Measurements from ENCODE around the gene CALB2. TPM values are rescaled to one million over a fixed set of nuclear protein-coding genes. Genes with fewer than 3 reads are reported as not detected.

CALB2 gene
- total and polyA plus RNA-seq, 2 of the 8 experiments (the other 6 are each of a cell fraction or from before 2014, with no cell fraction given) = 1.9 to 2.6 TPM

DNA sequence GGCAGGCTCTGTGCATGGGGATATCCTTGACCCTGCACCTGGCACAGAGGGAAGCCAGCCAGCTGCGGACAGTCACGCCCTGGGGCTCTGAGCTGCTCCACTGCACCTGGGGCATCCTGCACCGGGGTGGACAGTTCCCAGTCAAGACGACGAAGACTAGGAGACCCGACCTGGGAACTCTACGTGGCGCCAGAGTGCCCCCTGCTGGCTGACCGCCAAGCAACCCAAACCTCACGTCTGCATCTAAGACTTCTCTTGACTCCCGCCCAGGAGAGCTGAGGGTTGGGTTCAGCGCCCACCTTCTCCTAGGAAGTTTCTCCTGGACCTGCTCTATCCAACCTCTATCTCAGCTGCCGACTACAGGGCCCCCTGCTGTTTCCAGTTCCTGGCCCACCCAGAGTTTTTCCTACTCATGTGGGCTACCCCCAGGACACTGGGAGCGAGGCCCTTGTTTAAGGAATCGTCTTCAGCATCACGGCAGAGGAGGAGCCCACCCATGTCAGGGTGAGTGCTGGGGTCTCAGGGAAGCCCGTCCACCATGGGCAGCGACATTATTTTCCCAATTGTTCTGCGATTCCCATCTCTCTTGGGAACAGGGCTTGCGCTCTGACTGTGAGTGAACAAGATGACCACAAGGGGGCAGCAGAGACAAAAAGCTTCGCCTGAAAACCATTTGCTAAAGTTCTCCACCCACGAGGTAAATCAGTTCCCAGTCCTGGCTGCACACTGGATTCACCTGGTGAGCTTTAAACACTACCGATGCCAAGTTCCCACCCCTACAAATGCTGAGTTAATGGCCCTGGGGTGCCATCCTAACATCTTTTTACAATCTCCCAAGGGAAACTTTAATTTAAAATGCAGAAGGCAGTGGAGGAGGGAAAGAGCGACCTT is 54.0 kb downstream of the CALB2 start:
- H3K4me2 ChIP-seq (ENCODE audit: insufficient read depth in 1 of 2, low read depth in 2 of 2, low read length in 2 of 2) = peak overlapping the region; percentile 38 to 94
- peak overlapping the region; percentile 62 for H4K91ac ChIP-seq (replicated peaks; ENCODE audit: insufficient read length, low read length)
- POLR2A ChIA-PET (ENCODE audit: partially characterized antibody) = interaction anchor here (0.6 to 1.2 kb wide), 5 partner anchors 10 to 133 kb away, joined by 3 to 4 read pairs (median 3); partner anchors contain the start of gene CALB2
- no peak overlapping the region; a peak in 3 of 7 replicates for H3K9ac ChIP-seq (replicated peaks in 1 of 4; ENCODE audit: extremely low read depth in 1 of 4, low read depth in 3 of 4, low read length in 3 of 4)
- H3K23me2 ChIP-seq (ENCODE audit: low read depth, low read length) = peaks cover 2% of the 10 kb centered on the region
- H4K20me1 ChIP-seq (replicated peaks in 1 of 2; ENCODE audit: control insufficient read depth in 1 of 2, insufficient read depth in 2 of 2, low read length in 2 of 2) = no peaks in the 10 kb centered on the region
- CTCF ChIA-PET (ENCODE audit: partially characterized antibody) = interaction anchor here (0.7 to 6.3 kb wide), 50 partner anchors 9 to 709 kb away, joined by 3 to 99 read pairs (median 6); partner anchors contain the start of genes CALB2, CHST4 and ZNF19
- H3K36me3 ChIP-seq (ENCODE audit: control insufficient read depth in 2 of 4, insufficient read depth in 4 of 4, low read length in 3 of 4) = no peaks in the 10 kb centered on the region
- H4K8ac ChIP-seq (ENCODE audit: extremely low read depth, insufficient read depth, low read length) = peak overlapping the region; percentile 90; the same call in 1 of the 2 replicates
- H3K23ac ChIP-seq (ENCODE audit: insufficient read length) = no peak overlapping the region
- no peaks in the 10 kb centered on the region for H3K79me2 ChIP-seq (ENCODE audit: control insufficient read depth in 1 of 2, insufficient read depth in 2 of 2, low read length in 2 of 2)
- WGBS, 2 experiments (ENCODE audit: extremely low coverage in 1 of 2, insufficient coverage in 1 of 2, insufficient read length in 1 of 2, insufficient replicate concordance in 2 of 2, low coverage in 1 of 2, low lambda C conversion rate in 2 of 2, missing lambda C conversion rate in 1 of 2) = 16% methylated on average over 23 of the region's 24 CpGs; no CpG with 5 or more reads in 1 of the 2 experiments
- H3K56ac ChIP-seq (replicated peaks; ENCODE audit: insufficient read length, low read depth, low read length) = no peak overlapping the region
- H3K14ac ChIP-seq (ENCODE audit: insufficient read length) = no peak overlapping the region
- peak overlapping the region; percentile 89 for H2AFZ ChIP-seq (ENCODE audit: low read length)
- H3K27ac ChIP-seq (ENCODE audit: low read depth, low read length) = peak overlapping the region; percentile 16; the same call in 1 of the 2 replicates
- peak overlapping the region; percentile 73 for H3K18ac ChIP-seq (ENCODE audit: extremely low read depth, low read length)
- peak overlapping the region; percentile 86; the same call in 1 of the 2 replicates for H2BK20ac ChIP-seq (ENCODE audit: low read length)
- peak overlapping the region; percentile 84; the same call in 1 of the 2 replicates for H2BK5ac ChIP-seq (ENCODE audit: low read depth, low read length)
- no peak overlapping the region for H2BK120ac ChIP-seq (replicated peaks; ENCODE audit: low read depth, low read length)
- H3K4me1 ChIP-seq (replicated peaks in 1 of 4; ENCODE audit: control insufficient read depth in 3 of 4, insufficient read depth in 4 of 4, low read length in 3 of 4) = peaks cover 0 to 4% (median 0%) of the 10 kb centered on the region in 4 experiments; a peak in 2 of 7 replicates
- H3K4me3 ChIP-seq (ENCODE audit: extremely low read depth in 1 of 4, insufficient read depth in 2 of 4, low read depth in 3 of 4, low read length in 4 of 4) = peak overlapping the region; percentile 29 to 68 (median 59); a peak in 7 of 8 replicates
- H2AK5ac ChIP-seq (ENCODE audit: low read depth, low read length) = no peak overlapping the region
- H3K79me1 ChIP-seq (ENCODE audit: low read depth, low read length) = no peaks in the 10 kb centered on the region
- H3K27me3 ChIP-seq (replicated peaks in 1 of 4; ENCODE audit: control insufficient read depth in 3 of 4, extremely low read depth in 1 of 4, insufficient read depth in 3 of 4, low read length in 3 of 4) = peaks cover 0 to 2% (median under 1%) of the 10 kb centered on the region in 4 experiments; a peak in 1 of 7 replicates
- H4K5ac ChIP-seq (ENCODE audit: insufficient read length, low read depth, low read length) = no peak overlapping the region
- H3K4ac ChIP-seq (replicated peaks; ENCODE audit: insufficient read length, low read depth, low read length) = no peak overlapping the region
- H2BK15ac ChIP-seq (ENCODE audit: low read length) = peak overlapping the region; percentile 81
- no peaks in the 10 kb centered on the region for H3K9me3 ChIP-seq (ENCODE audit: insufficient read depth in 2 of 2, low read depth in 1 of 2, low read length in 1 of 2)
- H2BK12ac ChIP-seq (ENCODE audit: low read depth, low read length) = peak overlapping the region; percentile 84; the same call in 1 of the 2 replicates
- DNase-seq (ENCODE audit: low read depth in 1 of 2, low spot score in 2 of 2) (peak; percentile 80 to 94), FAIRE-seq (peak; percentile 89)
- TF ChIP-seq POU5F1 (IDR thresholded peaks at IDR 0.05; ENCODE audit: low read depth, low read length) = no peak
- no peak for TF ChIP-seq POLR2AphosphoS5 (IDR thresholded peaks at IDR 0.05; ENCODE audit: low read depth, low read length)
- peak; percentile 11 for TF ChIP-seq TAF7 (optimal IDR thresholded peaks at IDR 0.05; ENCODE audit: borderline replicate concordance, low read depth, low read length)
- TF ChIP-seq, protein P1, sequence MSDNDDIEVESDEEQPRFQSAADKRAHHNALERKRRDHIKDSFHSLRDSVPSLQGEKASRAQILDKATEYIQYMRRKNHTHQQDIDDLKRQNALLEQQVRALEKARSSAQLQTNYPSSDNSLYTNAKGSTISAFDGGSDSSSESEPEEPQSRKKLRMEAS (IDR thresholded peaks at IDR 0.05) = peak; percentile 83
- peak; percentile 29; the same call in 1 of the 2 replicates for TF ChIP-seq TBP (IDR thresholded peaks at IDR 0.05; ENCODE audit: low read depth, low read length)
- peak; percentile 86 to 91 for TF ChIP-seq RAD21 (IDR thresholded peaks at IDR 0.05 in 1 of 2, conservative IDR thresholded peaks at IDR 0.05 in 1 of 2; ENCODE audit: low read depth in 2 of 2, low read length in 2 of 2)
- TF ChIP-seq, protein P2, sequence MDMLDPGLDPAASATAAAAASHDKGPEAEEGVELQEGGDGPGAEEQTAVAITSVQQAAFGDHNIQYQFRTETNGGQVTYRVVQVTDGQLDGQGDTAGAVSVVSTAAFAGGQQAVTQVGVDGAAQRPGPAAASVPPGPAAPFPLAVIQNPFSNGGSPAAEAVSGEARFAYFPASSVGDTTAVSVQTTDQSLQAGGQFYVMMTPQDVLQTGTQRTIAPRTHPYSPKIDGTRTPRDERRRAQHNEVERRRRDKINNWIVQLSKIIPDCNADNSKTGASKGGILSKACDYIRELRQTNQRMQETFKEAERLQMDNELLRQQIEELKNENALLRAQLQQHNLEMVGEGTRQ (IDR thresholded peaks at IDR 0.05; ENCODE audit: low read length) = no peak
- peak; percentile 80 for TF ChIP-seq E2F6 (IDR thresholded peaks at IDR 0.05)

All from H1 (cell line).